SHP77 (cell line): ENCODE data around the gene PATJ.
A peak's percentile ranks its signal among the peaks of the same experiment; 100 is the strongest.
"Not testable (repeated sequence)": the region's sequence is repeated elsewhere in the genome, so short reads cannot be mapped to it uniquely, and the experiment has no call there.

Experiments
- DNase-seq, 2 experiments: peaks; one replicate each; lab custom pipeline; 2025; lab: John Stamatoyannopoulos, UW

The PATJ gene

DNA sequence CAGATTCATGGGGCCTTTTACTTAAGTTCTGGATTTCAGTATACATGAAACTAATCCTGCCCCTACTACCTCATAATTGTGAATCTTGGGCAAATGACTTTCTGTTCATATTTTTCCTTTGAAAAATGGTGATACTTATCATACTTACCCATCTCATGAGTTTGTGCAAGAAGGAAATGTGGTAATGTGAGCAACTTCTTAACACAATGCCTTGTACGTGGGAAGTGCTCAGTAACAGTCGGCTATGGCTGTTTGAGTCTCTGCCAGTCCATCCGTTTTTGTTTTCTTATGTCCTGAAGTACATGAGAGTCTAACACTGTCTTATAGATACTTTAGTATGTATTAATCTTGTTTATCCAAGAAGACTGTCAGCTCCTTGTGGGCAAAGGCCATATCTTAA is 86.5 kb downstream of the PATJ start:
- no peak for DNase-seq

DNA sequence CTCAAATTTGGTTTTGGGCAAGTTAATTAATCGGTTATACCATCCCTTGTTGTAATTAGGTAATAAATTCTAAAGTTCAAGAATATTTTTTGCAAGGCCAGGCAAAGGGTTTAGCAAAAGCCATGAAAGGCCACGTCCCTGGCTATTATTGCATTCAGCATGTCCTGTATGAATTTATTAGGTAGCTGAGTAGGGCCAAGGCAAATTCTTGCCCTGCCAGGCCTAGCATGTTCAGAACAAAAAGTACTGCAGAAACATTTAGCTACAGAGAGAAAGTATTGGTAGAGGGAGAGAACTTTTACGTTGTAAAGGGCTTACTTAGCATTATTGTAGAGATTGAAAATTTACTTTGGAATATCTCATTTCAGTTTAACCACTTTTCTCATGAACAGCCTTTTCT is 94.4 kb downstream of the PATJ start:
- DNase-seq, result no peak

DNA sequence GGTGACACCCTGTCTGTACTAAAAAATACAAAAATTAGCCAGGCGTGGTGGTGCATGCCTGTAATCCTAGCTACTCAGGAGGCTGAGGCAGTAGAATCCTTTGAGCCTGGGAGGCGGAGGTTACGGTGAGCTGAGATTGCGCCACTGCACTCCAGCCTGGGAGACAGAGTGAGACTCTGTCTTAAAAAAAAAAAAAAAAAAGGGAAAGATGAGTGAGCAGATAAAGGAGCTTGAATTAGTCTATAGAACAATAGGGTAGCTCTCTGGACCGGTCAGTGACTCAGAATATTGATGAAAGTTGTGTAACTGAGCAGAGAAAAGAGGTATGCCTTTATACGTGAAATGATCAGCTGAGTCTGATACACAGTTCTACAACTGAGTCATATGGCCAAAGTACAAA is 95.3 kb downstream of the PATJ start:
- DNase-seq, result not testable (repeated sequence)

DNA sequence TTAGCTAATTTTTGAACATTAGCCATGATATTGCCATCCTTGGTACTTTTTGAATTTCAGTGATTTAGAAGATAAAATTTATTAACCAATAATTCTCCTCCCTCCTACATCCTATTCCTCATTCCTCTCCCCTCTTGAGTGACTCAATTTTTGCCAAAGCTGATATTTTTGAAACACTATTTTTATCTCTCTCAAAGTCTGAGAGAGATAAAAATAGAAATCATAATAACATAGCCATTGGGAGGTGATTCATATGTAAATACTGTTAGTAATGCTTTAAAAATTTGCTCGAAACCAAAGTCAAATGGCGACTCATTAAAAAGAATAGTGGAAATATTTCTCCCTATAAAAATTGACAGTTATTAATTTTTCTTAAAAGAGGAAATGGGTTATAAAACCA is 97.4 kb downstream of the PATJ start:
- DNase-seq, result no peak

DNA sequence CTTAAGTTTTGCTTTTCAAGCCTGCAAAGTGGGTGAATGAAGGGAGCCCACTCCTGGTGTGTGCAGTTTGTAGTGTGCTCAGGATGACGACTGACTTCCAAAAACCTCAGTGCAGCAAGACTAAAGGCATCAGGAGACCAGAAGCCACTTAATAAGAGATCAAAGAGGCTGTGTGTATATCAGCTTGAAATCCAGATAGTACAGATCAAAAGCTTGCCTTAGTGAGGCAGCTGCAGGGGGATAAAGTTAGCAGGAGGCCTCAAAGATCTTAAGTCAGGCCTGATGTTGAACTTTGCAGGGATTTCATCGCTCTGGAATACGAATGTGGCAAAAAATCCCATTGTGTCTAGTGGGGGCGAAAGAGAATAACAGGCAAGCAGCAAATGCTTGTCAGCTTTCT is 99.8 kb downstream of the PATJ start:
- no peak for DNase-seq

DNA sequence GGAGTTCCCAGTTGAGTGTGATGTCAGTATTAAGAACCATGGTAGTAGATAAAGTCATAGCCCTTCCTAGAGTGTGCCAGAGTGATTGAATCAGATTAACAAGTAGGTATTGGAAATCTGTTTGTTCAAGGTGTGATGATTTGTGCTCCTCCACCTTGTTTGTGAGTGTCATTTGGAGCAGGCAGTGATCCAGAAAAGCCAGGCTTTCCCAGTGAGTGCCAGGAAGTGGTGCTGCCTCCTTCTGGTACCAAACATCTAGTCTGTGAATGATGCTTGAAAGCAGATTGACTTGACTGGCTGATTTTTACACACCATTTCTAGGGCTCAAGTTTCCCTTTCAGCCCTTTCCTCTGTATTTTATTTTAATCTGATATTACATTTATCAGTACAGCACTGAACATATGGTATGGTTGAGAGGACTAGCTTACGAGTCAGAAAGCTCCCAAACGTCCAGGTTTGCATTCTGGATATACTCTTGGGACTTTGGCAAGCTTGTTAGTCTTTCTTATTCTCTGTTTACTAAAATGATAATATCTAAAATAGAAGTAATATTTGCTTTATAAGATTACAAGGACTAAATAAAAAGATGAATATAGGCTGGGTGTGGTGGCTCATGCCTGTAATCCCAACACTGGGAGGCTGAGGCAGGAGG is 100.7 kb downstream of the PATJ start:
- DNase-seq, result no peak

DNA sequence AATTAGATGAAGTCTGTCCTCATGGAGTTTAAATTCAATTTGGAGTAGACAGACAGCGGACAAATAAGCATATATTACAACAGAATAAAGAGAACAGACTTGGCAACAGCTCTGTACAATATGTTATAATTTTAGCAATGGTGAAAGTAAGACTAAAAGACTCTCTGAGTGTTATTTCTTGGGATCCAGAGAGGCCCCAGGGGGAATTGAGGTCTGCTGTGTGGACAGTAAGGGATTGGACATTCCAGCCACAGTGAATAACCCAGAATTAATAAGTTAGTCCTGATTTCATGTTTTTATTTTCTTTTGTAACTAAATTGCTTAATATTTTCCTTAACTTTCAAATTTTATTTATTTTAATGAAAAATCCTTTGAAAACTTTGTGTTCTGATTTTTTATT is 101.7 kb downstream of the PATJ start:
- no peak for DNase-seq

DNA sequence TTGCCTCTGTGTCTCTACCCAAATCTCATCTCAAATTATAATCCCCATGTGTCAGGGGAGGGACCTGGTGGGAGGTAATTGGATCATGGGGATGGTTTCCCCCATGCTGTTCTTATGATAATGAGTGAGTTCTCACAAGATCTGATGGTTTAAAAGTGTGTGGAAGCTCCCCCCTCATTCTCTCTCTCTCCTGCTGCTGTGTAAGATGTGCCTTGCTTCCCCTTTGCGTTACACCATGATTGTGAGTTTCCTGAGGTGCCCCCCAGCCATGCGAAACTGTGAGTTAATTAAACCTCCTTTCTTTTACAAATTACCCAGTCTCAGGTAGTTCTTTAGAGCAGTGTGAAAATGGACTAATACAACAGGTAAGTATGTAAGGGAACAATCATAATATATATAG is 102.4 kb downstream of the PATJ start:
- not testable (repeated sequence) for DNase-seq

DNA sequence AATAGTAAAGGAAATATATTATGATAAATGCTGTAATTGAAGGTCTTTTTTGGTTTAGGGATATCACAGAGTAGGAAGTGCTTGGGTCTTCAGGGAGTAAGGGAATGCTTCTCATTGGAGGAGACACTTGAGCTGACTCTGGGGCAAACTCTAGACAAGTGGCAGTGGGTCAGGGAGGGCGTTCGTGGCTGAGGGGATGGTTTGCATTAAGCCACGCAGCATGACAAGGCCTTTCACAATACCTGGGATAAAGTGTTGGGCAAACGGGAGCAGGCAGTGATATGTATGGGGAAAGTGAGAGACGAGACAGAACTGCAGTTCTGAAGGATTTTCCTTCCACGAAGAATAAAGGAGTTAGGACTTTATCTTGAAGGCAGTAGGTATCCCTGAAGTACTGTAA is 109.0 kb downstream of the PATJ start:
- DNase-seq, result no peak

DNA sequence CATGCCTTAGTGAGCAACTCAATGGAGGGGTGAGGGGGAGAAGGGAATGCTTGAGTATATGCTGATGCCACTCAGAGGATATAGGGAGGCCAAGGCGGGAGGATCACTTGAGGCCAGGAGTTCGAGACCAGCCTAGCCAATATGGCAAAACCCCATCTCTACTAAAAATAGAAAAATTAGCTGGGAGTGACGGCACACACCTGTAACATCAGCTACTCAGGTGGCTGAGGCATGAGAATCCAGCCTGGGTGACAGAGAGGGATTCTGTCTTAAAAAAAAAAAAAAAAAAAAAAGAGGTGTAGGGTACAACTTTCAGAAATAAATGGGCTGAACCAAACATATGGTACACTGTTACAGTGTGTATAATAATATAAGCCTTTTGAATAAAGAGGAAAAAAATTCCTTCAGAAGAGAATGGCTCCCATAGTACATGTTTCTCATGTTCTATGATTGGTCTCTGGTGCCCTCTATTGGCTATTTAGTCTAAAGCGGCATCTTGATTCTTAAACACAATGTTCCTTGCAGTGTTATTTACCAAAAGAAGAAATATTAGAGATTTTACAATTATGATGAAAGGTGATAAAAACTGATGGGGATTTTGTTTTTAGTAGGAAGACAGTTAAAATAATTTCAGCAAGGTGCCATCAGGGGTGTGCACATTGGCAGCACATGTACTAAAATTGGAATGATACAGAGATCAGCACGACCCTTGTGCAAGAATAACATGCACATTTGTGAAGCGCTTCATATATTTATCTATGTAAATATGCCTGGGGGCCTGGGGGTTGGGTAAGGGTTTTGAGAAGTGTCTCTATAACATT is 109.8 kb downstream of the PATJ start:
- DNase-seq, result peak; percentile 45 to 59

DNA sequence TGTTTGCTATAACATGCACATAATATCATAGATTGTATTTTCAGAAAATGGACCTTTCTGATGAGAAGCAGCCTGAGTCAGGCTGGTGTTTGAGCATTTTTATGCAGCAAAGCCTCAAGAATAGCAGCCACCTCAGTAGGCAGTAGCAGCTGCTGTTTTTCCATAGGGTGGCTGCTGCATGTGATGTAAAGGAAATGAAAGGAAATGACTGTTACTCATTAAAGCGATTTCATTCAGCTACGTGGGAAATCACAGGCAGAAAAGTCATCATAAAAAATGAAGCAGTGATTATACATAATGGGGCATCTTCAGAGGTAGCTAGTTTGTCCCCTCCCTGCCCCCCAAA is 110.4 kb downstream of the PATJ start:
- no peak for DNase-seq

DNA sequence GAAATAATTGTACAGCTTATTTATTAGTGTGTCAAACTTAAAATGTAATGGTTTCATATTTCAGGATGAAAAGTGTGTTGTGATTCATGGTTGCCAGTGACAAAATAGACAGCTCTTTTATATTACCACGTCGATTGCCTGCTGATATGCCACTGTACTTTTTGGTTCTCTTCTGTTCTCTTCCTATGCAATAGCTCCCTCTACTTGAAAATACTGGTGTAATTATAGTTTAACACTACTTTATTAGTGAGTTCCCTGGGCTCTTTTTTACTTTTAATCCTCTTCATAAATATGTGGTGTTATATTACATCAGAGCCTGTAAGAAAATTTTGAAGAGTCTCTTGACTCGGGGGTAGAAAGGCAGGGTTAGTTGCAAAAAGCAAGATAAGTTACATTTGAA is 111.3 kb downstream of the PATJ start:
- DNase-seq, result peak in 1 of 2 experiments; percentile 13

DNA sequence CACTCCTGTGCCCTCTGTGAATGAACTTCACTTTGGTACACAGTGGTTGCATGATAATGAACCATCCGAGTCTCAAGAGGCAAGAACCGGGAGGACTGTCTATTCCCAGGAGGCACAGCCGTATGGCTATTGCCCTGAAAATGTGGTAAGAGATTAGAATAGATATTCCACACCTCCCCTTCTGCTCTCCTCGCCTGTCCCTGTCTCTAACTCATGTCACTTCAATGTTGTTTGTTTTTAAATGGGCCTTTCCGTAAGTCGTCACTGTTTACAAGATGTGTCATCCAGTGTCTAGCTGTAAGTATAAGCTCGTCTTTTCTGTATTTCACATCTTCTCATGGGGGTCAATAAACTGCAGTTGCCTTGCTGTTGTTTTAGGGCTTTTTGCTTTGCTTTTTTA is 122.2 kb downstream of the PATJ start:
- DNase-seq, result no peak

DNA sequence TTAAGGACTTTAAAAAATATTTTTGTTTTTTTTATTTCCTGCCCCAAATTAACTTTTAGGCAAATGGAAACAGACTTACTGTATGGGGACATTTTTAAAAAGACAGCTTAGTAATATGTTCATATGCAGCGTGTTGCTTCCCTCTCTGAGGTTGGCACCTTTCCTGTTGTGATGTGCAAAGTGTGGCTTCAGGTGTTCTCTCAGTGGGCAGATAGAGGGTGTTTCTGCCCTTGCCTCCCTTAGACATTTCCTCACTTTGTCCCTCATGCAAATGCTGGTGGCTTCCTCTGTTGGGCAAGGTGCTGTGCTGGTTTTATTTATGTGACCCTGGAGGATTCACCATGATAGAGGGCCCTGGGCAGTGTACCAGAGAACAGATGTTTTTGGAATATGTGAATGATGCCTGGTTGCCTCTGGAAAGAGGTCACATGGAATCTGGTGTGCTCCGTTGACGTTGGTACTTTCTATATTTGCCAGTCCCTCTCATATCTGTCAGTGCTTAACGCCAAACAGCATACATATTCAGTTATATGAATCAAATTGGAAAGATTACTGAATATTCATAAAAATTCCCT is 123.5 kb downstream of the PATJ start:
- DNase-seq, result no peak

DNA sequence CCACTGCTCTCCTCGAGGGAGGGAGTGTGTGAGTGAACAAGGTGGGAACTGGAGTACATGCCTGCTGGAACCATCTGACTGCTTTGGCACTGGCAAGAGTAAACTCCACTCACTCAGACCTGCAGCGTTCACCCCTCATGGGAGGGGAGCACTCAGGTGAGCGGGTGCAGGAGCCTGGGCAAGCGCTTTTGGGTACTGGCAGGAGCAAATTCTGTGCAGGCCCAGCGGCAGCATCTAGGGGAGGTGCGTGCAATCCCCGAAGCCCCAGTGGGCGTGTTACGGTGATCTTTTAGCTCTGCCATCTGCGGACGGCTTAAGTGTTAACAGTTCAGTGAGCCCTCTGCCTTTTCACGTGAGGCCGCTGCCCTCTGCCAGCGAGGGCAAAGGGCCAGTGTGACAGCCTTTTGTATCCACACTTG is 127.4 kb downstream of the PATJ start:
- DNase-seq, result no peak

DNA sequence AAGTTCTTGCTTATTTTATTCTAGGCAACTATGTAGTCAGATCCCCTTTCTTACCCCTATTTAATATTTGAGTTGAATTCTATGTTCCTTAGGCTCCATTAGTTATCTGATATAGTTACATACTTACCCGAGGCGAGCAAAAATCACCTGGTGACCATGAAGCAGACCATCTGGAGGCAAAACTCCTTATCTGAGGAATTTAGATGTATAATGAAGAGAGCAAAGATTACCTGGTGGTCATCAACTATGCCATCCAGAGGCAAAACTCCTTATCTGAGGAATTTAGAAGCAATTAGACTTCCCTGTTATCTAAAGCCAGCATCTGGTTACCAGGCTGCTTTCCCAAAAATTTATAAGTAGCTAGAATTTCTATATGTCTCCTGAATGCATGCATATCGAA is 129.9 kb downstream of the PATJ start:
- DNase-seq, result no peak

DNA sequence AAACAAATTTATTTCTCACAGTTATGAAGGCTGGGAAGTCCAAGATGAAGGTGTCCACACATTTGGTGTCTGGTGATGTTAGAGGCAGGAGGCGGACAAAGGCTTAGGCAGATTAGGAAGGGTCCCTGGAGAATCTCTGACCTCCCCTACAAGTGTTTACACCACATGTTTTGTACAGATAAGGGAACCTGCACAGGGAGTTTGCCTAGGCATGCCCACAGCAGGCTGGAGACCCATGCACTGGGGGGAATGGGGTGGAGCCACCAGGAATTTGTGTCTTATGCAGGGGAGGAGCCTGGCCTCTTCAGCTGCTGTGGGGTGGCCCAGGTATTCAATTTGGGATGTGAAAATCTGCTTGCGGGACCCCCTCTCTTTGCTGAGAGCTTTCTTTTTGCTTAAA is 131.3 kb downstream of the PATJ start:
- DNase-seq, result no peak

DNA sequence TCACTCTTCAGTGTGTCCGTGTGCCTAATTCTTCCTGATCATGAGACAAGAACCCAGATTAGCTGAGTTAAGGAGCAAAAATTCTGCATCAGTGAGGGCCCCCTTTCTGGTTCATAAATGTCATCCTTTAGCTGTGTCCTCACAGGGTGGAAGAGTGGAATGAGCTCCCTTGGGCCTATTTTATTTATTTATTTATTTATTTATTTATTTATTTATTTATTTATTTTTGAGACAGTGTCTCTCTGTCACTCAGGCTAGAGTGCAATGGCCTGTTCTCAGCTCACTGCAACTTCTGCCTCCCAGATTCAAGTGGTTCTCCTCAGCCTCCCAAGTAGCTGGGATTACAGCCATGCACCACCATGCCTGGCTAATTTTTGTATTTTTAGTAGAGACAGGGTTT is 131.7 kb downstream of the PATJ start:
- DNase-seq, result no peak

DNA sequence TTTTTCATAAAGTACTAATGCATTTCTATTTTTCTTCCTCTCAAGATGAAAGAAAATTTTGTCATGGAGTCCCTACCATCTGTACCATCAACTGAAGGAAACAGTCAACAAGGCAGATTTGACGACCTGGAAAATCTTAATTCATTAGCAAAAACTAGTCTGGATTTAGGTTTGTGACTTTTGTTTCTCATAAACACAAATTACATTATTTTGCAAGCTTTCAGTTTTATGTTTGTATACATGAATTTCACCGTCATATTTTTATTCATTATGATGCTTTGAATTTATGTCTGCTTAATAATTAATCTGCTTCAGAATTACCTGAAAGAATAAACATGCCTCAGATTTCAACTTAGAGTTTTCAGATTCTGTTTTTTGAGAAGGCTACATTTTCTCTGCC is 132.9 kb downstream of the PATJ start:
- no peak for DNase-seq

DNA sequence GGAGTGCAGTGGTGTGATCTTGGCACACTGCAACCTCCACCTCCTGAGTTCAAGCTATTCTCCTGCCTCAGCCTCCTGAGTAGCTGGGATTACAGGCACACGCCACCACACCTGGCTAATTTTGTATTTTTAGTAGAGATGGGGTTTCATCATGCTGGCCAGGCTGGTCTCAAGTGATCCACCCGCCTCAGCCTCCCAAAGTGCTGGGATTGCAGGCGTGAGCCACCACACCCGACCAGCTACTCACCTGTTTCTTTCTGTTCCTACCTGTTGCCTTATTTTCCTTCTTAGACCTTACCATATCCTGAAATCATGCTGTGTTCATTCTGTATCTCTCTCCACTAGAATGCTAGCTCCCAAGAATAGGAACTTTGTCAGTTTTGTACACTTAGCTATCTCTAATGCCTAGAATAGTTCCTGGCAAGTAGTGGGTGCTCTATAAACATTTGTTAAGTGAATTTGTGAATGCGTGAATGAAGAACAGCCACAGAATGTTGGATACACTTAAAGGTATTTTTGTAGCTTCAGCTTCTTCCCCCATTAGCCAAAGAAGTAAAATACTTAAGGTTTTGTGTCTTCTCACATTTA is 137.7 kb downstream of the PATJ start:
- not testable (repeated sequence) for DNase-seq

DNA sequence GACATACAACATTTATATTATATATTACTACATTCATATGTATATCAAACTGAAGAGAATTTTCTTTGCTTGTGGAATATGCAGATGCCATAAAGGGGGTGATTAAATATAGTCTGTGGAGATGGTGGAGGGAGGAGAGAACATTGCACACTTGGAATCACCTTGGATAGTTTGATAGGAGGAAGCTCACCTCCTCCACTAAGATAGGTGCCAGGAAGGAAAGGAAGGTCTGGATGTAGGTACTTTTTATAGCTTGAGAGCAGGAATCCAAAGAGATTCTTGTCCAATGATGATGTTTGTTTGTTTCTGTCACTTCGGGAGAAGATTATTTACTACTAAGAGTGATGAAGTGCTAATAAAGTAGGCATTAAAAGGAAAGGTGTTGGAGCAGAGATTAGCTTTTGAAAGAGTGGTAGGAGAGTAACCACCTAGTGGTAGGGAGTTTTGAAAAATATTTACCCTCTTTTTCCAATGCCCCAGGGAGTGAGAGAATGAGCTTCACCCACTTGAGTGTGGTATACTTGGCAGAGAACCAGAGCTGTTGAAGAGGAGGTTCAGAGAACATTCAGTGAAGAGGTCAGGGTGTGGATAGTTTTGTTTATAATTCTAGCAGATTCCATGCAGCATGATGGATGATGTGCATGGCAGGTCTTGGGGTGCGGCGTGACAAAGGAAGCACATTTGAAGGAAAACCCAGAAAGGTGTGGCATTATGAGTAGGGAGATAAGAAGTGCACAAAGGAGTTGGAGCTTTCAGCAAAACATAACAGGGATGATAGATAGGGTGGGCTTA is 145.0 kb downstream of the PATJ start:
- DNase-seq, result peak in 1 of 2 experiments; percentile 30

DNA sequence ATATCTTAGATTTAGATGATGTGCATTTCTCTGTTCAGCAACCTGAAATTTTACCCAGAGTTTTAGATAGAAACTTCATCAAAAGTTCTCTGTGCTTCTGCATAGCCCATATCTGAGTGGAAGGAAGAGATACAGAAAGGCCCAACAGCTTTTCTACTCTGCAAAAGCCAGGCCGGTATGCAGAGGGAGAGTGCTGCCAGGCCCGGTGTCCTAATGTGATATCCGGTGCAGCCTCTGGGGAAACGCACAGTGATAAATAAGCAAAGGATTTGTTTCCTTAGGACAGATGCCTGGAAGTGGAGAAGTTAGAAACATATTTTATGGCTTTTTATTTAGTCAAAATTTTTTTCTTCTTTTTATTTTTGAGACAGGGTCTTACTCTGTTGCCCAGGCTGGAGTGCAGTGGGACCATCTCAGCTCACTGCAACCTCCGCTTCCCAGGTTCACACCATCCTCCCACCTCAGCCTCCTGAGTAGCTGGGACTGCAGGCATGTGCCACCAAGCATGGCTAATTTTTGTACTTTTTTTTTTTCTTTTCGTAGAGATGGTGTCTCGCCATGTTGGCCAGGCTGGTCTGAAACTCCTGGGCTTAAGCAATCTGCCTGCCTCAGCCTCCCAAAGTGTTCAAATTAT is 145.8 kb downstream of the PATJ start:
- no peak for DNase-seq
